HG02798 (cell line): ENCODE data around the gene ADSL.

Experiments used
- ATAC-seq: cut with Tn5 transposase; IDR thresholded peaks from one replicate; pipeline ENCODE4 v1.9.1; 2021; ENCODE audit warnings: mild to moderate bottlenecking; ENCODE audit not compliant: unreplicated experiment, poor library complexity

ADSL gene

GRCh38 chr22:40433416-40434090 is 87.3 kb downstream of the ADSL start:
- ATAC-seq, result no peak

DNA sequence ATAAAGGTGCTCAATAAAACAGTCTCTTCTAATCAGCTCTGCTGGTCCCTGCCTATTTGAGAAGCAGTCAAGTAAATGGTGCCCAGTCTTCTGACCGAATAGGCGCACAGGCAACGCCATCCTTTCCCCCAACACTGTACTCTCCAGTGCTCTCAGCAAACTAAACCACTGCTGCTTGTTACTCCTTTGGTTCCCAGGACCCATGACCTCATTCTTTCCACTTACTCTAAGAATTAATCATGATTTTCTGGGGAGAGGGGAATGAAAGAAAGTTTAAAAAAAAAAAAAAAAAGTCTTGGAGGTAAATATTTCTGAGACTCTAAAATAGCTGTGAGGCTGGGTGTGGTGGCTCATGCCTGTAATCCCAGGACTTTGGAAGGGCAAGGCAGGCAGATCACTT is 87.8 kb downstream of the ADSL start:
- no peak for ATAC-seq

- ATAC-seq, result no peak
These were observed 88.4 kb downstream of the ADSL start for GRCh38 chr22:40434745-40435144.

DNA sequence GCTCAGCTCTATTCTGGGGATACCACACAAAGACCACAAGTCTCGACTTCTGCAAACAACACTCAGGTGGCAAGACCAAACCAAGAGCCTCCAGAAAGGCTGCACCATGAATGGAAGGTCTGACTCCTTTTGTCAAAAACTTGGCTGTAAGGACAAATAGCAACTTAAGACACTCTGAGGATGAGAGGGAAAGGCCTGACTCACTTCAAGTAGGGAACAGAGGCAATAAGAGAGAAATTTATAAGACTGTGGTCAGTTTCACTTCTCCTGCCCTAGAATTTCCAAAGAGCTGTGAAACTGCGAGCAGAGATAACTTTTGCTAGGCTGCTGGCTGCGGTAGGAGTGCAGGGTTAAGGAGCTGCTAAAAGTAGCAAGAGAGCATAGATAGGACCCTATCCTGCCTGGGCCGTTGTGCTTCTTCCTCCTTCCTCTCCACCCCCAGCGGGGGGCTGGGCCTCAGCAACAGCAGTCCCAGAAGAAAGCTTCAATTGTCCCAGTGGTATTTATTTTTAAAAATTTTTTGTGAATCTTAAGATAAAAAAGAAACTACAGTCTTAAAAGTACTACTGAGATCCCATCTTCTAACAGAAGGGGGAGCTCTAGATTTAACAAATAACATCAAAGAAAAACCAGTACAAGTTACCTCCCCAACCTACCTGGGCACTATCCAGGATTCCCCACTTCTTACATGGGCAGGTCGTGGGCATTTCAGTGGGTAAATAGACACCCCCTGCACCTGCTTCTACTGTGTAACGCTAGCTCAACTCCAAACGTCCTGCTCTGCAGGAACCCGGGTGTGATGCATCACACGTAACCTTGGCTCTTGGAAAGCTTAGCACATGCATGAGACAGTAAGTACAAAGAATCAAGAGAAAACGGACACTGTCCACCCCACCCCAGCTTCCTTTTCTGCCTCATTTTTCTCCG is 90.5 kb downstream of the ADSL start:
- ATAC-seq, result peak; percentile 71
